SH-SY5Y (cell line): ENCODE results near the gene XXYLT1.

Experiments
- GATA2 ChIP-seq: IDR thresholded peaks from 2 replicates; pipeline ENCODE4 v1.6.1; 2011; ENCODE audit warnings: mild to moderate bottlenecking, low read depth, low read length
- GATA3 ChIP-seq: IDR thresholded peaks from 2 replicates; pipeline ENCODE4 v1.6.1; 2011; ENCODE audit warnings: low read depth, mild to moderate bottlenecking, low read length, moderate library complexity

XXYLT1 gene

GRCh38 chr3:195160908-195161434 is 110.0 kb downstream of the XXYLT1 start:
- TF ChIP-seq GATA3 (no peak), GATA2 (no peak)

DNA sequence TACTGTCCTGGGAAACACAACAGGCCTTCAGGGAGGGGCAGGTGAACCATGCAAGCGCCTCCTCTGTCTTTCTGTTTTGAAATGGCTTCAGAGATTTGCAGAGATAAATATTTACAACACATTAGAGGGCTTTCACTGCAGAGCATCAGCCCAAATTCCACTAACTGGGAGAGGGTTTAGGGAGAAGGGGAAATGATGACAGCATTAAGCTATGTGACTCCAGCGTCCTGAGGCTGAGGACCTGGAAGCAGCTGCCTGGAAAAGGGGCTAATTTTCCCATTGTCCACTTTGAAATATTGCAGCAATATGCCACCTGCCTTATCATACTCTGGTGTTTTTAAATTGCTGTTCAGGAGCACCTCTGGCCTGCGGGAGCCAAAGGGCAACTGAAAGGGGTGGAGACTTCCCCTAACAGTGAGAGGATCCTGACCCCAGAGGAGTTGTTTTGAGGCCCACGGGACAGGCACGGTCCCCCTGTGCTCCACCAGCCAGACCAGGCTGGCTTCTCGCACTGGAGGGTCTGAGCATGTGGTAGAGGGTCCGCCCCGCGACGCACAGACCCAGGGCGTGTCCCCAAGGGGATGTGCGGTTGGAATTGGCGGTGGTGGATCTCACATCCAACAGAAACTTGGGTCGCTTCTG is 110.6 kb downstream of the XXYLT1 start:
- no peak for TF ChIP-seq GATA3
- peak; percentile 82 for TF ChIP-seq GATA2

DNA sequence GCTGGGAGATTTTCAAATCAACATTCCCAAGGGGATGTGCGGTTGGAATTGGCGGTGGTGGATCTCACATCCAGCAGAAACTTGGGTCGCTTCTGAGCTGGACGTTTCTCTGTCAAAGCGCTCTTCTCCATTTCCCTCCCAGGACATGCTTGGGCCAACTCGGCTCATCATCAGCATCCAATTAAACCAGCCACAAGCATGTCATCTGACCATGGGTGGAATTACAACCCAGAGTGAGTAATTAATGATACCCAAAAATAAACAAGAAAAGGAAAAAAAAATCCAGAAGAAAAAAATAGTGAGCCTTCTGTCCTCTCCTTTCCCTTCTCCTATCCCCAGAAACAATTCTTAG is 111.2 kb downstream of the XXYLT1 start:
- no peak for TF ChIP-seq GATA3
- TF ChIP-seq GATA2, result no peak

DNA sequence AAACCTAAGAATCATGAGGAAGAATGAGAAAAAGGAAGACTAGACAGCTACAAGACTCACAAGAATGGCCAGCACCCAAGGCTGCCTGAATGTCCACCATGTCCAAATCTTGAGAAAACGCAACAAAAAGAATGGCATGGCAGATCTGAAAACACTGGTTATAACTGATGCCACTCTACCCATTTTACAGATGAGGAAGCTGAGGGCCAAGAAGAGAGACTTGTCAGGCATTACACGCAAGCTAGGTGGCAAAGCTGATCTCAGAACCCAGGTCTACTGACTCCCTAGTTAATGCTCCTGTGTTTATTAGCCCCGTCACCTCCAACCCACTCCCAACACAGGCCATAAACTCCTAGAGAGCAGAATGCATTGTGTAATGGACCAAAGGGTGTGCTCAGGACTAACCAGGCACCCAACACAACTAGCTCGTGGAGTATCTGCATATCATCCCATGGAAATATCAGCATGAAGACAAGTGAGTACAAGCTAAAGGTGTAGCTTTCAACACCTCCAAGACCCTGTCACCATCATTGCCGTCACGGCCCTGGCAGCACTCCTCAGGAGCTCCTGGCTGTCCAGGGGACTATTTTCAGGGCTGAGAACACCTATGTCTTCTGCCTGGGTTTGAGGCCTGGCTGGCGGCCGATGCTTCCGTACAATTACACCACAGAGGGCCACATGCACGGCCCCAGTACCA is 111.7 kb downstream of the XXYLT1 start:
- TF ChIP-seq GATA2 (no peak), GATA3 (no peak)

DNA sequence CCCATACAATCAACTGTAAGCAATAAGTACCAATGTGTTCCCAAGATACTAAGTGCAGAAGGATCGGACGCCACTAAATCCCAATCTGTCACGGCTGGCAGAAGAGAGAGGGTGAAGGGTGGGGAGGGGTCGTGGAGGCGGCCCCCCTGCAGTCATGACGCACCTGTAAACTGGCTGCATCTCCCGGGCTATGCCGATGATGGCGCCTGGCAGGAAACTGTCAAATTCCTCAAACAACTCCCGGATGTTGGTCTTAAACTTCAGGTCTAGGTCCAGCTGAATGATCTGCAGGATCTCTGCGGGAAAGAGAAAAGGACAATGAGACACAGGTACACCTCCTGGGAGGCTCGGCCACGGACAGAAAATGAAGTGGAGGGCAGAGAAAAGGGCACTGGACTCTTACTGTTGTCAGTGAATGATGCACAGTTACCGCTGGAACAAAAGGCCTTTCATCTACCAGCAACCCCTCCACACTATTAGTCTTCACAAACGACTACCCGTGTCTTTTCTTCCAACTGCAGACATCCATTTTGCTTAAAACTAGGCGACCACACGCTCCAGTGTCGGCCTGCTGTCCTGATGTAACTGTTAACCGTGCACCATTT is 114.6 kb downstream of the XXYLT1 start:
- no peak for TF ChIP-seq GATA3

- TF ChIP-seq GATA3 (no peak), GATA2 (no peak)
These were observed 115.3 kb downstream of the XXYLT1 start for GRCh38 chr3:195155570-195156241.

GRCh38 chr3:195154793-195155535 is 116.0 kb downstream of the XXYLT1 start:
- TF ChIP-seq GATA3 (no peak), GATA2 (peak; percentile 40)

DNA sequence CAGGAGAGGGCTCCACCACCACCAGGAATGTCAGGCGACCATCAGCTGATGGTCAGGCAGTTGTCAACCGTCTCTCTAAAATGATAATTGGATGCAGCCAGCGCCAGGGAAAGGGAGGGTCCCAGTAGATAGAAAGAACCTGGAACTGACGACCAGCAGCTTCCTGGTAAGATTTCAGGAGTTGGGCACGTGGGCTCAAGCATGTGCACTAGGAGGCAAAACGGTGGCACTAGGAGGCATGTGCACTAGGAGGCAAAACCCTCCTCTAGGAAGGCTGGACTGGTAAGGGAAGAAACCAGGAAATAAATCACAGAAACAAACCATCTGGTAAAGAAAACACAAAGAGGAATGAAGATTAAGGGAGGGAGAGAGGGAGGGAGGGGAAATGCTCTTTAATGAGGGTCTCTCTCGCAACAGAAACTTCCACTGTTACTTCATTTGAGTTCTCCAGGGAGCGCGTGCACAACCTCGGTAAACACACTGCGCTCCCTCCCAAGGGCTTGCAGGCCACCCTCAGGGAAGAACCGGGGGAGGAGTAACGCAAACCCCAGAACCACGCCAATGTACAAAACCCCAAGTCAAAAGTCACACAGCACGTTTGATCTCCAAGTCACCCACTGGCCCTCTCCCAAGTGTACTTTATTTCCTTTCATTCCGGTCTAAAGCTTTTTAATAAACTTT is 116.7 kb downstream of the XXYLT1 start:
- TF ChIP-seq GATA3 (no peak), GATA2 (no peak)

- TF ChIP-seq GATA2 (no peak), GATA3 (no peak)
These were observed 117.3 kb downstream of the XXYLT1 start for GRCh38 chr3:195153653-195154052.

DNA sequence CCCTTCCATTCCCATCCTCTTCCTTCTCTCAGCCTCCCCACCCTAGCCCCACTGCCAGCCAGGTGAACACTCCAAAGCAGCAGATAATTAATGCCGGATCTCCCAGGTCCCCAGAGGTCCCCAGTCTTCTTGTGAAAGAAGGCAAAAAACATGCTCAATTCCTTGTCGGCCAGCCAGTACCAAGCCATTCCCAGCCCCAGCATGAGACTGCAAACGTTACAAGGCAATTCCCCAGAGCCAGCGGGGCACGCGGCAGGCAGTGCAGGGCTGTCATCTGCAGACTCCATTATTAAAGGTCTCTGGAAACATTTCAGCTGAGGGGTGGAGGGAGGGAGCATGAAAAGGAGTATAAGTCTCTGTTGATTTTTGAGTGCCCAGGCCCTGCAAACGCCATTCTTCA is 117.8 kb downstream of the XXYLT1 start:
- TF ChIP-seq GATA3 (no peak), GATA2 (no peak)

GRCh38 chr3:195151866-195152541 is 119.0 kb downstream of the XXYLT1 start:
- TF ChIP-seq GATA2 (no peak), GATA3 (no peak)

GRCh38 chr3:195151402-195151801 is 119.6 kb downstream of the XXYLT1 start:
- TF ChIP-seq GATA3, result no peak
- TF ChIP-seq GATA2, result no peak

GRCh38 chr3:195150181-195151118 is 120.5 kb downstream of the XXYLT1 start:
- TF ChIP-seq GATA3 (no peak), GATA2 (no peak)
